Kidney epithelial cell (primary cell): ENCODE measurements around the gene POLR2H. TPM values are rescaled to one million over a fixed set of nuclear protein-coding genes. Genes with fewer than 3 reads are reported as not detected.

Experiments
- DNase-seq: peaks from one replicate; pipeline ENCODE4 v3.0.0-alpha.2; 2010; ENCODE audit warnings: low read depth
- H3K27me3 ChIP-seq: 2 replicates; pipeline ENCODE4 v1.6.0; 2011; ENCODE audit warnings: low read length; ENCODE audit not compliant: control insufficient read depth, insufficient read depth
- H3K36me3 ChIP-seq: 2 replicates; pipeline ENCODE4 v1.5.1; 2011; ENCODE audit warnings: low read length; ENCODE audit not compliant: control insufficient read depth, insufficient read depth
- H3K4me3 ChIP-seq: 2 replicates; pipeline ENCODE4 v1.5.1; 2011; ENCODE audit warnings: low read depth, mild to moderate bottlenecking, control low read depth, low read length
- total RNA-seq: library from RNA; depleted of rRNA; stranded (reverse); fragments of >200 nt; gene quantifications from 2 replicates; pipeline ENCODE4 v1.2.3, GENCODE V29; 2015
- TF ChIP-seq, protein P1 (sequence below): IDR thresholded peaks from 2 replicates; pipeline ENCODE4 v1.5.1; 2011; ENCODE audit warnings: mild to moderate bottlenecking, moderate library complexity, low read length, control low read depth, inconsistent platforms; ENCODE audit not compliant: insufficient read depth, poor library complexity, severe bottlenecking

Gene POLR2H
- total RNA-seq, 1 donor from 2014 or later, result 79.8 TPM

DNA sequence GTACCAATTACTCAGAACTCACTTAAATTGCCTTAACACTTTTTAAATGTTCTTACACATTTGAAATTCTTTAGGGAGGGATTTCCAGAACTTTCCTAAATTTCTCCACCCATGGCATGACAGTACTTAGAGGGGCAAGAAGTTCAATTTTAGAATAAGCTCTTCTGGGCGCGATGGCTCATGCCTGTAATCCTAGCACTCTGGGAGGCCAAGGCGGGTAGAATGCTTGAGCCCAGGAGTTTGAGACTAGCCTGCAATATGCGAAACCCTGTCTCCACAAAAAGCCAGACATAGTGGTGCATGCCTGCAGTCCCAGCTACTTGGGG, 13.5 kb upstream of the POLR2H start:
- H3K27me3 ChIP-seq, result no peaks in the 10 kb centered on the region
- TF ChIP-seq, protein P1, sequence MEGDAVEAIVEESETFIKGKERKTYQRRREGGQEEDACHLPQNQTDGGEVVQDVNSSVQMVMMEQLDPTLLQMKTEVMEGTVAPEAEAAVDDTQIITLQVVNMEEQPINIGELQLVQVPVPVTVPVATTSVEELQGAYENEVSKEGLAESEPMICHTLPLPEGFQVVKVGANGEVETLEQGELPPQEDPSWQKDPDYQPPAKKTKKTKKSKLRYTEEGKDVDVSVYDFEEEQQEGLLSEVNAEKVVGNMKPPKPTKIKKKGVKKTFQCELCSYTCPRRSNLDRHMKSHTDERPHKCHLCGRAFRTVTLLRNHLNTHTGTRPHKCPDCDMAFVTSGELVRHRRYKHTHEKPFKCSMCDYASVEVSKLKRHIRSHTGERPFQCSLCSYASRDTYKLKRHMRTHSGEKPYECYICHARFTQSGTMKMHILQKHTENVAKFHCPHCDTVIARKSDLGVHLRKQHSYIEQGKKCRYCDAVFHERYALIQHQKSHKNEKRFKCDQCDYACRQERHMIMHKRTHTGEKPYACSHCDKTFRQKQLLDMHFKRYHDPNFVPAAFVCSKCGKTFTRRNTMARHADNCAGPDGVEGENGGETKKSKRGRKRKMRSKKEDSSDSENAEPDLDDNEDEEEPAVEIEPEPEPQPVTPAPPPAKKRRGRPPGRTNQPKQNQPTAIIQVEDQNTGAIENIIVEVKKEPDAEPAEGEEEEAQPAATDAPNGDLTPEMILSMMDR, result no peak
- no peak overlapping the region for H3K4me3 ChIP-seq
- no peak for DNase-seq
- H3K36me3 ChIP-seq, result peaks cover 3% of the 10 kb centered on the region

DNA sequence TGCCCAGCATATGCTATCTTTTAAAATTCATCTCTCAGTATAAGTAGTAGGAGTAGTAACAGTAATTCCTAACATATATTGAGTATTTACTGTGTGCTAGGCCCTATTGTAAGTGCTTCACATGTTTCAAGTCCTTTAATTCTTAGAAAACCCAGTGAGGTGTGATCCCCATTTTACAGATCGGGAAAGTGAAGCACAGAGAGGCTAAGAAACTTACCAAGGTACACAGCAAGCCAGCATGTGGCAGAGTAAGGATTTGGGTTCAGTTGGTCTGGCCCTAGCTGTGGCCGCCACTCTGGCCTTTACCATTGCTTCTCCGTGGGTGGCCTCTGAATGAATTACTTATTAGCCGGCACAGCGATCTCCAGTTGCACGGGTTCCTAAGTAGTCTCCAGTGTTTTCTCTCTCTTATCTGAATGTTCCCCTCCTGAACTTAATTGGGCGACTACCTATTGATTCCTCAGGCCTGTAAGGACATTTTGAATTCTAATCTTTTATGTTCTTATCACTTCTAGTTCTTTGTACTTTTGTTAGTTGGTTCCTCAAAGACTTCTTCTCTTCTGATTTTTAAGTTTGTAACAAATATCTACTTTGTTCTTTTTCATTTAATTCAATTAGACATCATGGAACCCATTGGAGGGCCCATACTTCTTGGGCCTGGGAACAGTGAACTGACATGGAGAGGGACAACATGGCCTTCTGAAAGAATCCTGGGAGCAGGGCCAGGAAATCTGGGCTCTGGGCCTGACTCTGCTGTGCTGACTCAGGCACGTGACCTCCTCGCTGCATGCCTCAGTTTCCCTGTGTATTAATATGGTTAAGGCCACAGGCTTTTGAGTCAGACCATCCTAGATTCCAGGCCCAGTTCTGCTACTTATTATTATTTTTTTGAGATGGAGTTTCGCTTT, 11.7 kb upstream of the POLR2H start:
- DNase-seq, result no peak
- Histone ChIP-seq H3K36me3 (peaks cover 2% of the 10 kb centered on the region), H3K27me3 (no peaks in the 10 kb centered on the region), H3K4me3 (no peak overlapping the region)
- TF ChIP-seq, protein P1, result no peak

DNA sequence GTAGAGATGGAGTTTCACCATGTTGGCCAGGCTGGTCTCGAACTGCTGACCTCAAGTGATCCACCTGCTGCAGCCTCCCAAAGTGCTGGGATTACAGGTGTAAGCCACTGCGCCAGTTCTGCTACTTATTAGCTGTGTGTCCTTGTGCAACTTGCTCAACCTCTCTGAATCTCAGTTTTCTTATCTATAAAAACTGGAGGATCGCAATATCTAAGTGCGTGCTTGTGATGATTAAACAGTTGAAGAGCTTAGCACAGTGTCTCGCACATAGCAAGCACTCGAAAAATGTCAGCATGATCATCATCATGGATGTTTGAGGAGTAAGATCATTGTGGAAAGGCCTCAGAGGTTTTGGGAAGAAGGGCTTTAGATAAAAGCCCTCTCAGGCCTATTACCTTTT, 10.9 kb upstream of the POLR2H start:
- Histone ChIP-seq H3K4me3 (no peak overlapping the region), H3K27me3 (no peaks in the 10 kb centered on the region), H3K36me3 (peaks cover 1% of the 10 kb centered on the region)
- no peak for DNase-seq
- TF ChIP-seq, protein P1, result no peak

DNA sequence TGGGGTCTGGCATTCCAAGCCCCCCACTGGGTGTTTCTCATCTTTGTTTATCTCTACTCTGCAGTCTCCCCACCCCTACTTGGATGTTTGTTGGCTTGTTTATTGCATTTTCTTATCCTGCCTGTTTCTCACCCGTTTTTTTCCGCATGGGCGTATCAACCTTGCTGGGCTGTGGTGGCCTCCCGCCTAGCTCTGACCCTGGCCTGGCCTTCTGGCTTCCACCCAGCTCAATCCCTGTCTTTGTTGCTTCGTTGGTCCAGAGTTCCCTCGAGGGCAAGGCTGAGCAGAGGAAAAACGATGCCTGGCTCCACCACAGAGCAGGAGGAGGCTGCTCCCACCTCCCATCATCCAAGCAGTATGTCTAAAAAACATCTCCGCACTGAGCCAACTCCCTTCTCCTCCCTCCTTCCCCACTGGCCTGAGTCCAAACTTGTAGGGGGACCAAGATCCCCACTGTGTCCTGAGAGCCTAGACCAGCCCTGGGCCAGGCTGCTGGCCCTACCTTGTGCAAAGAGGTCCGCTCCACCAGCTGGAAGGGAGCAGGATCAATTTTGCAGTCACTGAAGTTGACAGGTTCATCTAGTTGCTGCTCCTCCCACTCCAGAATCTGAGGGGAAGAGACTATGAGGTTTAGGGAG, 9.9 kb upstream of the POLR2H start:
- H3K36me3 ChIP-seq, result peaks cover 1% of the 10 kb centered on the region
- H3K4me3 ChIP-seq, result no peak overlapping the region
- H3K27me3 ChIP-seq, result no peaks in the 10 kb centered on the region
- no peak for DNase-seq
- TF ChIP-seq, protein P1, result no peak

DNA sequence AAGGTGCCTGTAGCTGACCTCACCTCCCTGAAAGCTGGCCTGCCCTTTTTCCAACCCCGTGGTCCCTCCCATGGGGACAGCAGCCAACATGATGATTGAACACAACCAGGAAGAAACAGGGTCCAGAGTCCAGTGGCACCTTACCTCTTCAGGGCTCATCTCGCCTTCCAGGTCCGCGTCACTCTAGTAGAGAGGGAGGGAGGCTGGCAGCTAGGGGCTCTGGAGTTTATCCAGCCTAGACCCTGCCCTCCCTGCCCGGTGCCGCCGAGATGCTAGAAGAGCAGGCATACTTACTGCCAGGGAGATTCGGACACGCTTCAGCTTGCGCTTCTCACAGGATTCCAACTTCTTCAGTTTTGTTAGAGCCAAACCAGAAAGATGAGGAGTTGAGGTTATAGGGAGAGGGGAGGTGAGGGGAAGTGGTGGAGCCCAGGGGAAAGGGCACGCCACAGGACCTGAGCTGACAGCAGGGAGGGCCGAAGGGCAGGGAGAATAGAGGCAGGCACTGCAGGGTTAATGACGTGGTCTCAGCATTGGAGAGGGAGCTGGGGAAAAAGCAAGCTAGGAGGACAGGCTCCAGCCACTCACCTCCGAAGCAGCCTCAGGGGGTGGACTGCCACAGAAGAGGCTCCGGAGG, 9.2 kb upstream of the POLR2H start:
- no peaks in the 10 kb centered on the region for H3K27me3 ChIP-seq
- DNase-seq, result no peak

More for the DNA sequence above, 9.2 kb upstream of the POLR2H start:
- Histone ChIP-seq H3K36me3 (peaks cover 1% of the 10 kb centered on the region), H3K4me3 (no peak overlapping the region)
- TF ChIP-seq, protein P1, result no peak
